ENCODE data around the gene MICAL2.

GRCh38 chr11:12235553-12235946 is 125.2 kb downstream of the MICAL2 start:
- no peak for TF ChIP-seq CTCF (IDR thresholded peaks at IDR 0.05)
- TF ChIP-seq POLR2A (IDR thresholded peaks at IDR 0.05): no peak
